Measurements from ENCODE around the gene EIF4EBP2. TPM values are rescaled to one million over a fixed set of nuclear protein-coding genes. Genes with fewer than 3 reads are reported as not detected.

Gene EIF4EBP2
- total RNA-seq, 1 experiment from 2014 or later = 112 TPM

DNA sequence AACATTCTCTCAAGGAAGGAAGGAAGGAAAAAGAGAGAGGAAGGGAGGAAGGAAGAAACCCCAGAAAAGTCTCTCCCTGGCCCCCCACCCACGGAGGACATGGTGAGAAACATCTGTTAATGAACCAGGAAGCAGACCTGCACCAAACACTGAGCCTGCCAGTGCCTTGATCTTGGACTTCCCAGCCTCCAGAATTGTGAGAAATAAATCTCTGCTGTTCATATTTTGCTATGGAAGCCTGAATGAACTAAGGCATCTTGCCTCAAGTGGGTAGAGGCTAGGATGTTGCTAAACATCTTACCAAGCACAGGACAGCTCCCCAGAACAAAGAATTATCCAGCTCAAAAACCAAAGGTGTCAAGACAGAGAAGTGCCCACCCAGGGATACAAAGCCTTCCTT, 40.7 kb upstream of the EIF4EBP2 start:
- ChIA-PET CTCF (interaction anchor here (1.1 to 4.0 kb wide), 11 partner anchors 8 to 142 kb away, joined by 3 to 177 read pairs (median 31); partner anchors contain the start of genes LRRC20 and PPA1), POLR2A (no interaction called here)
- TF ChIP-seq EMX1 (CRISPR knock-in tag; IDR thresholded peaks at IDR 0.05) (no peak), HMGA2 (CRISPR knock-in tag; IDR thresholded peaks at IDR 0.05) (no peak), NFATC4 (CRISPR knock-in tag; IDR thresholded peaks at IDR 0.05) (no peak), ZNF671 (CRISPR knock-in tag; IDR thresholded peaks at IDR 0.05) (no peak), SMAD4 (CRISPR knock-in tag; IDR thresholded peaks at IDR 0.05) (no peak)
- TF ChIP-seq, protein P1, sequence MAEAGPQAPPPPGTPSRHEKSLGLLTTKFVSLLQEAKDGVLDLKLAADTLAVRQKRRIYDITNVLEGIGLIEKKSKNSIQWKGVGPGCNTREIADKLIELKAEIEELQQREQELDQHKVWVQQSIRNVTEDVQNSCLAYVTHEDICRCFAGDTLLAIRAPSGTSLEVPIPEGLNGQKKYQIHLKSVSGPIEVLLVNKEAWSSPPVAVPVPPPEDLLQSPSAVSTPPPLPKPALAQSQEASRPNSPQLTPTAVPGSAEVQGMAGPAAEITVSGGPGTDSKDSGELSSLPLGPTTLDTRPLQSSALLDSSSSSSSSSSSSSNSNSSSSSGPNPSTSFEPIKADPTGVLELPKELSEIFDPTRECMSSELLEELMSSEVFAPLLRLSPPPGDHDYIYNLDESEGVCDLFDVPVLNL (CRISPR knock-in tag; IDR thresholded peaks at IDR 0.05; ENCODE audit: borderline replicate concordance, low read depth) = no peak
- TF ChIP-seq, protein P2, sequence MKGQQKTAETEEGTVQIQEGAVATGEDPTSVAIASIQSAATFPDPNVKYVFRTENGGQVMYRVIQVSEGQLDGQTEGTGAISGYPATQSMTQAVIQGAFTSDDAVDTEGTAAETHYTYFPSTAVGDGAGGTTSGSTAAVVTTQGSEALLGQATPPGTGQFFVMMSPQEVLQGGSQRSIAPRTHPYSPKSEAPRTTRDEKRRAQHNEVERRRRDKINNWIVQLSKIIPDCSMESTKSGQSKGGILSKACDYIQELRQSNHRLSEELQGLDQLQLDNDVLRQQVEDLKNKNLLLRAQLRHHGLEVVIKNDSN (CRISPR knock-in tag; IDR thresholded peaks at IDR 0.05) = no peak
- TF ChIP-seq, protein P3, sequence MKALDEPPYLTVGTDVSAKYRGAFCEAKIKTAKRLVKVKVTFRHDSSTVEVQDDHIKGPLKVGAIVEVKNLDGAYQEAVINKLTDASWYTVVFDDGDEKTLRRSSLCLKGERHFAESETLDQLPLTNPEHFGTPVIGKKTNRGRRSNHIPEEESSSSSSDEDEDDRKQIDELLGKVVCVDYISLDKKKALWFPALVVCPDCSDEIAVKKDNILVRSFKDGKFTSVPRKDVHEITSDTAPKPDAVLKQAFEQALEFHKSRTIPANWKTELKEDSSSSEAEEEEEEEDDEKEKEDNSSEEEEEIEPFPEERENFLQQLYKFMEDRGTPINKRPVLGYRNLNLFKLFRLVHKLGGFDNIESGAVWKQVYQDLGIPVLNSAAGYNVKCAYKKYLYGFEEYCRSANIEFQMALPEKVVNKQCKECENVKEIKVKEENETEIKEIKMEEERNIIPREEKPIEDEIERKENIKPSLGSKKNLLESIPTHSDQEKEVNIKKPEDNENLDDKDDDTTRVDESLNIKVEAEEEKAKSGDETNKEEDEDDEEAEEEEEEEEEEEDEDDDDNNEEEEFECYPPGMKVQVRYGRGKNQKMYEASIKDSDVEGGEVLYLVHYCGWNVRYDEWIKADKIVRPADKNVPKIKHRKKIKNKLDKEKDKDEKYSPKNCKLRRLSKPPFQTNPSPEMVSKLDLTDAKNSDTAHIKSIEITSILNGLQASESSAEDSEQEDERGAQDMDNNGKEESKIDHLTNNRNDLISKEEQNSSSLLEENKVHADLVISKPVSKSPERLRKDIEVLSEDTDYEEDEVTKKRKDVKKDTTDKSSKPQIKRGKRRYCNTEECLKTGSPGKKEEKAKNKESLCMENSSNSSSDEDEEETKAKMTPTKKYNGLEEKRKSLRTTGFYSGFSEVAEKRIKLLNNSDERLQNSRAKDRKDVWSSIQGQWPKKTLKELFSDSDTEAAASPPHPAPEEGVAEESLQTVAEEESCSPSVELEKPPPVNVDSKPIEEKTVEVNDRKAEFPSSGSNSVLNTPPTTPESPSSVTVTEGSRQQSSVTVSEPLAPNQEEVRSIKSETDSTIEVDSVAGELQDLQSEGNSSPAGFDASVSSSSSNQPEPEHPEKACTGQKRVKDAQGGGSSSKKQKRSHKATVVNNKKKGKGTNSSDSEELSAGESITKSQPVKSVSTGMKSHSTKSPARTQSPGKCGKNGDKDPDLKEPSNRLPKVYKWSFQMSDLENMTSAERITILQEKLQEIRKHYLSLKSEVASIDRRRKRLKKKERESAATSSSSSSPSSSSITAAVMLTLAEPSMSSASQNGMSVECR (CRISPR knock-in tag; IDR thresholded peaks at IDR 0.05; ENCODE audit: borderline replicate concordance) = no peak
- Mint-ChIP-seq H3K36me3 (0 out of 2 replicates have a peak, but pooled peaks cover 5% of the 10 kb centered on the region), H3K9me3 (no peaks in the 10 kb centered on the region), H3K27ac (no peak overlapping the region), H3K27me3 (ENCODE audit: low read depth) (no peaks in the 10 kb centered on the region), H3K4me3 (no peak overlapping the region), H3K4me1 (peaks cover 11% of the 10 kb centered on the region)
- DNase-seq (ENCODE audit: low spot score) = no peak
- no peak for ATAC-seq

DNA sequence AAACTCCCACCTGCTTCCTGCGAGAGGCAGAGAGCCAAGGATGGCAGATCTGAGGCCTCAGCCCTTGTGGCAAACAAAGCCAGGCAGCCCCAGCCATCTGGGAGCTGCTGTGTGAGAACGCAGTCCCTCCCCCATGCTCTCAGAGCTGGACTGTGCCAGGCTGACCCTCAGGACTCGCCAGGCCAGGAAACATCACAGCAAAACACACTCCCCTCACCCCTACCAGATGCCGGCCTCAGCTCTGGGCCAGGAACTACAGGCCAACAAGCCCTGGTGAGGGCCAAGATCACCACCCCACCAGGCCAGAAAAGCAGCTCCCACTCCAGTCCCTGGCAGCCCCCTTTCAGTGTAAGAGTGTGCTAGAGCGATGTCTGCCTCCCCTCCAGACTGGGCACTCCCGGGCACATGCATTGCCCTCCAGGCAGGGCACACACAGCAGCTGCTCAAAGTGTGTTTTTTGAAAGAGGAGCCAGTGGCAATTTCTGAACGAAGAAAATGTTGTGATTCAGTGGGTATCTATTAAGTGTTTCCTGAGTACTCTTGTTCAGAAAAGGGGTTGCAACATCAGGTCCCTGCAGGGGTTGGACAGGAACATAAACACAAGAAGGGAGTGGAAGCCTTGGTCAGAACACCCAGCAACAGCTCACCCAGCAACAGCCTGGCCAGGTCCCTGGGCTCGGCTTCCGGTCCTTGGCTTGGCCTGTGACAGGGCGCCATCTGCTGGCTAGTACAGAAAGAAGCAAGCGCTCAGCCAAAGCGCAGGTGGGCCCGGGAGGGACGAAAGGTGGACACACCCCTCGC, 39.8 kb upstream of the EIF4EBP2 start:
- H3K4me1 Mint-ChIP-seq = peaks cover 16% of the 10 kb centered on the region
- H3K27ac Mint-ChIP-seq = peak overlapping the region; percentile 66
- ChIA-PET CTCF (interaction anchor here (0.5 to 4.0 kb wide), 71 partner anchors 9 to 536 kb away, joined by 3 to 177 read pairs (median 5); partner anchors contain the start of genes EIF4EBP2, LRRC20, MACROH2A2 and PALD1), POLR2A (interaction anchor here (1.5 kb wide), 1 partner anchor 218 kb away, joined by 11 read pairs; the partner anchor contains the start of gene TYSND1)
- 0 out of 2 replicates have a peak, but pooled peaks cover 5% of the 10 kb centered on the region for H3K36me3 Mint-ChIP-seq
- no peaks in the 10 kb centered on the region for H3K27me3 Mint-ChIP-seq (ENCODE audit: low read depth)
- H3K4me3 Mint-ChIP-seq = no peak overlapping the region
- ATAC-seq = peak; percentile 91
- no peaks in the 10 kb centered on the region for H3K9me3 Mint-ChIP-seq
- DNase-seq (ENCODE audit: low spot score) = peak; percentile 94
- TF ChIP-seq SP1 (CRISPR knock-in tag; conservative IDR thresholded peaks at IDR 0.05) = peak; percentile 66
- no peak for TF ChIP-seq NFE2L1 (CRISPR knock-in tag; IDR thresholded peaks at IDR 0.05)
- TF ChIP-seq IRF2 (CRISPR knock-in tag; IDR thresholded peaks at IDR 0.05; ENCODE audit: borderline replicate concordance, low read depth) = no peak
- no peak for TF ChIP-seq SMAD4 (CRISPR knock-in tag; IDR thresholded peaks at IDR 0.05)
- TF ChIP-seq, protein P4, sequence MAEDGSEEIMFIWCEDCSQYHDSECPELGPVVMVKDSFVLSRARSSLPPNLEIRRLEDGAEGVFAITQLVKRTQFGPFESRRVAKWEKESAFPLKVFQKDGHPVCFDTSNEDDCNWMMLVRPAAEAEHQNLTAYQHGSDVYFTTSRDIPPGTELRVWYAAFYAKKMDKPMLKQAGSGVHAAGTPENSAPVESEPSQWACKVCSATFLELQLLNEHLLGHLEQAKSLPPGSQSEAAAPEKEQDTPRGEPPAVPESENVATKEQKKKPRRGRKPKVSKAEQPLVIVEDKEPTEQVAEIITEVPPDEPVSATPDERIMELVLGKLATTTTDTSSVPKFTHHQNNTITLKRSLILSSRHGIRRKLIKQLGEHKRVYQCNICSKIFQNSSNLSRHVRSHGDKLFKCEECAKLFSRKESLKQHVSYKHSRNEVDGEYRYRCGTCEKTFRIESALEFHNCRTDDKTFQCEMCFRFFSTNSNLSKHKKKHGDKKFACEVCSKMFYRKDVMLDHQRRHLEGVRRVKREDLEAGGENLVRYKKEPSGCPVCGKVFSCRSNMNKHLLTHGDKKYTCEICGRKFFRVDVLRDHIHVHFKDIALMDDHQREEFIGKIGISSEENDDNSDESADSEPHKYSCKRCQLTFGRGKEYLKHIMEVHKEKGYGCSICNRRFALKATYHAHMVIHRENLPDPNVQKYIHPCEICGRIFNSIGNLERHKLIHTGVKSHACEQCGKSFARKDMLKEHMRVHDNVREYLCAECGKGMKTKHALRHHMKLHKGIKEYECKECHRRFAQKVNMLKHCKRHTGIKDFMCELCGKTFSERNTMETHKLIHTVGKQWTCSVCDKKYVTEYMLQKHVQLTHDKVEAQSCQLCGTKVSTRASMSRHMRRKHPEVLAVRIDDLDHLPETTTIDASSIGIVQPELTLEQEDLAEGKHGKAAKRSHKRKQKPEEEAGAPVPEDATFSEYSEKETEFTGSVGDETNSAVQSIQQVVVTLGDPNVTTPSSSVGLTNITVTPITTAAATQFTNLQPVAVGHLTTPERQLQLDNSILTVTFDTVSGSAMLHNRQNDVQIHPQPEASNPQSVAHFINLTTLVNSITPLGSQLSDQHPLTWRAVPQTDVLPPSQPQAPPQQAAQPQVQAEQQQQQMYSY (CRISPR knock-in tag; IDR thresholded peaks at IDR 0.05) = no peak
- no peak for TF ChIP-seq ATF1 (CRISPR knock-in tag; IDR thresholded peaks at IDR 0.05)
- no peak for TF ChIP-seq MXD4 (CRISPR knock-in tag; IDR thresholded peaks at IDR 0.05; ENCODE audit: borderline replicate concordance)
- TF ChIP-seq, protein P5, sequence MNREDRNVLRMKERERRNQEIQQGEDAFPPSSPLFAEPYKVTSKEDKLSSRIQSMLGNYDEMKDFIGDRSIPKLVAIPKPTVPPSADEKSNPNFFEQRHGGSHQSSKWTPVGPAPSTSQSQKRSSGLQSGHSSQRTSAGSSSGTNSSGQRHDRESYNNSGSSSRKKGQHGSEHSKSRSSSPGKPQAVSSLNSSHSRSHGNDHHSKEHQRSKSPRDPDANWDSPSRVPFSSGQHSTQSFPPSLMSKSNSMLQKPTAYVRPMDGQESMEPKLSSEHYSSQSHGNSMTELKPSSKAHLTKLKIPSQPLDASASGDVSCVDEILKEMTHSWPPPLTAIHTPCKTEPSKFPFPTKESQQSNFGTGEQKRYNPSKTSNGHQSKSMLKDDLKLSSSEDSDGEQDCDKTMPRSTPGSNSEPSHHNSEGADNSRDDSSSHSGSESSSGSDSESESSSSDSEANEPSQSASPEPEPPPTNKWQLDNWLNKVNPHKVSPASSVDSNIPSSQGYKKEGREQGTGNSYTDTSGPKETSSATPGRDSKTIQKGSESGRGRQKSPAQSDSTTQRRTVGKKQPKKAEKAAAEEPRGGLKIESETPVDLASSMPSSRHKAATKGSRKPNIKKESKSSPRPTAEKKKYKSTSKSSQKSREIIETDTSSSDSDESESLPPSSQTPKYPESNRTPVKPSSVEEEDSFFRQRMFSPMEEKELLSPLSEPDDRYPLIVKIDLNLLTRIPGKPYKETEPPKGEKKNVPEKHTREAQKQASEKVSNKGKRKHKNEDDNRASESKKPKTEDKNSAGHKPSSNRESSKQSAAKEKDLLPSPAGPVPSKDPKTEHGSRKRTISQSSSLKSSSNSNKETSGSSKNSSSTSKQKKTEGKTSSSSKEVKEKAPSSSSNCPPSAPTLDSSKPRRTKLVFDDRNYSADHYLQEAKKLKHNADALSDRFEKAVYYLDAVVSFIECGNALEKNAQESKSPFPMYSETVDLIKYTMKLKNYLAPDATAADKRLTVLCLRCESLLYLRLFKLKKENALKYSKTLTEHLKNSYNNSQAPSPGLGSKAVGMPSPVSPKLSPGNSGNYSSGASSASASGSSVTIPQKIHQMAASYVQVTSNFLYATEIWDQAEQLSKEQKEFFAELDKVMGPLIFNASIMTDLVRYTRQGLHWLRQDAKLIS (CRISPR knock-in tag; IDR thresholded peaks at IDR 0.05; ENCODE audit: borderline replicate concordance) = no peak
- TF ChIP-seq ZNF263 (CRISPR knock-in tag; IDR thresholded peaks at IDR 0.05; ENCODE audit: low read depth) = no peak
- TF ChIP-seq, protein P6, sequence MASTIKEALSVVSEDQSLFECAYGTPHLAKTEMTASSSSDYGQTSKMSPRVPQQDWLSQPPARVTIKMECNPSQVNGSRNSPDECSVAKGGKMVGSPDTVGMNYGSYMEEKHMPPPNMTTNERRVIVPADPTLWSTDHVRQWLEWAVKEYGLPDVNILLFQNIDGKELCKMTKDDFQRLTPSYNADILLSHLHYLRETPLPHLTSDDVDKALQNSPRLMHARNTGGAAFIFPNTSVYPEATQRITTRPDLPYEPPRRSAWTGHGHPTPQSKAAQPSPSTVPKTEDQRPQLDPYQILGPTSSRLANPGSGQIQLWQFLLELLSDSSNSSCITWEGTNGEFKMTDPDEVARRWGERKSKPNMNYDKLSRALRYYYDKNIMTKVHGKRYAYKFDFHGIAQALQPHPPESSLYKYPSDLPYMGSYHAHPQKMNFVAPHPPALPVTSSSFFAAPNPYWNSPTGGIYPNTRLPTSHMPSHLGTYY (CRISPR knock-in tag; IDR thresholded peaks at IDR 0.05) = no peak
- TF ChIP-seq SOX15 (CRISPR knock-in tag; IDR thresholded peaks at IDR 0.05) = no peak
